ENCODE data around the gene HBQ1.
A peak's percentile ranks its signal among the peaks of the same experiment; 100 is the strongest.
"Not testable (repeated sequence)": the region's sequence is repeated elsewhere in the genome, so short reads cannot be mapped to it uniquely, and the experiment has no call there.

HBQ1 gene

GRCh38 chr16:176477-177382 is 3.5 kb upstream of the HBQ1 start, which contains the start of gene HBA1:
HBA1 (plus strand) TSS chr16:176680; CDS start chr16:176717, 37 bp downstream.
- not testable (repeated sequence) for DNase-seq (ENCODE audit: low read depth)

- no peak for DNase-seq (ENCODE audit: low read depth)
Measured at GRCh38 chr16:177394-177822, 2.9 kb upstream of the HBQ1 start.

GRCh38 chr16:177981-178667 is 2.1 kb upstream of the HBQ1 start:
- DNase-seq (ENCODE audit: low read depth), result no peak

DNA sequence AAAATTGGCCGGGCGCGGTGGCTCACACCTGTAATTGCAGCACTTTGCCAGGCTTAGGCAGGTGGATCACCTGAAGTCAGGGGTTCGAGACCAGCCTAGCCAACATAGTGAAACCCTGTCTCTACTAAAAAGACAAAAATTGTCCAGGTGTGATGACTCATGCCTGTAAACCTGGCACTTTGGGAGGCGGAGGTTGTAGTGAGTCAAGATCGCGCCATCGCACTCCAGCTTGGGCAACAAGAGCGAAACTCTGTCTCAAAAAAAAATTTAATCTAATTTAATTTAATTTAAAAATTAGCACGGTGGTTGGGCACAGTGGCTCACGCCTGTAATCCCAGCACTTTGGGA is 1.6 kb upstream of the HBQ1 start:
- DNase-seq (ENCODE audit: low read depth), result no peak

GRCh38 chr16:179211-180092 is 807 bp upstream of the HBQ1 start:
- DNase-seq (ENCODE audit: low read depth), result no peak

DNA sequence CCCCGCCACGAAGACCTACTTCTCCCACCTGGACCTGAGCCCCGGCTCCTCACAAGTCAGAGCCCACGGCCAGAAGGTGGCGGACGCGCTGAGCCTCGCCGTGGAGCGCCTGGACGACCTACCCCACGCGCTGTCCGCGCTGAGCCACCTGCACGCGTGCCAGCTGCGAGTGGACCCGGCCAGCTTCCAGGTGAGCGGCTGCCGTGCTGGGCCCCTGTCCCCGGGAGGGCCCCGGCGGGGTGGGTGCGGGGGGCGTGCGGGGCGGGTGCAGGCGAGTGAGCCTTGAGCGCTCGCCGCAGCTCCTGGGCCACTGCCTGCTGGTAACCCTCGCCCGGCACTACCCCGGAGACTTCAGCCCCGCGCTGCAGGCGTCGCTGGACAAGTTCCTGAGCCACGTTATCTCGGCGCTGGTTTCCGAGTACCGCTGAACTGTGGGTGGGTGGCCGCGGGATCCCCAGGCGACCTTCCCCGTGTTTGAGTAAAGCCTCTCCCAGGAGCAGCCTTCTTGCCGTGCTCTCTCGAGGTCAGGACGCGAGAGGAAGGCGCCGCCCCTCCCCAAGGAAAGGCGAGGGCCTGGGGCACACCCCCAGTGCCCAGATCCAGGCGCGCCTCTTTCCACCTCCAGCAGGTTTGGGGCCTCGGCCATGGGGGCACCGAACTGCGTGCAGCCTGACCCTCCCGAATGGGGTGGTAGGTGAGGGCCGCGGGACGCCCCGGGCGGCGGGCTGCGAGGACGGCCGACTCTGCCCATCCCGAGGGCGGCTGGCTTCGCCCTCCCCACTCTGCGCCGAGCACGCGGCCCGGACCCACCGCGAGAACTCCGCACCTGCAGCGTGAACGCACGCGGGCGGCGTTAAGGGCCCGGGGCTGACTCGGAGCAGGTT is 664 bp downstream of the HBQ1 start:
- peak; percentile 66 for DNase-seq (ENCODE audit: low read depth)

DNA sequence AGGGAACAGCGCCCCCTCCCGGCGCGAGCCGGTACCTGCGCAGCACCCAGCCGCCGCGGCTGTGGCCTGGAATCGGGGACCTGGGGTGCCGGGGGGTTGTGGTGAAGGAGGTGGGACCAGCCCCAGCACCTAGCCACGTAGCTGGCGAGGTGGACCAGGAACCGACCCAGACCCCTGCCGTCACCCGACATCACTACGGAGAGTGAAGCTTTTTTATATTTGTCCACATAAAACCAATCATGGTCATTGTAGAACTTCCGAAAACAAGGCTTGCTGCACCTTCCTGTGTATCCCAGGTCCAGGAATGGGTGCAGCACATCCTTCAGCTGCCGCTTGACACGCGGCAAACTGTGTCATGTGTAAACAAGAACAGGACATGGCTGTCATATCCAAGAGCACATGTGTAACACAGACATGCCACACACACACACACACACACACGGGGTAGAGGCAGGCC is 1.3 kb downstream of the HBQ1 start:
- DNase-seq (ENCODE audit: low read depth), result no peak

GRCh38 chr16:183005-183404 is 2.7 kb downstream of the HBQ1 start:
- no peak for DNase-seq (ENCODE audit: low read depth)

- no peak for DNase-seq (ENCODE audit: low read depth)
Measured at GRCh38 chr16:185213-185612, 5.0 kb downstream of the HBQ1 start.

DNA sequence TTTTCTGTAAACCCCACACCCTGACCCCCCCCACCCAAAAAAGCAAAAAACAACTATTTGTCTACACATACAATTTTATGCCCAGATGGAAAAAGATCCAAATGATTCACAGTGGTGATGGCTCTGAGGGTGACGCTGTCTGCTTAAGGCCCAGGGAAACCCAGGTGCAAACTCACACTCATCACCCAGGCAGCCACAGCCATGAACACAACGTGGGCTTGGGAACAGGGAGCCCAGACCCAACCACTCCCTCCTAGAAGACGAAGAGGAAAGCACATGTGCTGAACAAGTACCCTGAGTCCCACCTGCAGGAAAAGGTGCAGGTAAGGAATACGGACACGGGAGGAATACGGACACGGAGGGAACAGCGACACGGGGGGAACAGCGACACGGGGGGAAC is 5.4 kb downstream of the HBQ1 start:
- DNase-seq (ENCODE audit: low read depth), result no peak

DNA sequence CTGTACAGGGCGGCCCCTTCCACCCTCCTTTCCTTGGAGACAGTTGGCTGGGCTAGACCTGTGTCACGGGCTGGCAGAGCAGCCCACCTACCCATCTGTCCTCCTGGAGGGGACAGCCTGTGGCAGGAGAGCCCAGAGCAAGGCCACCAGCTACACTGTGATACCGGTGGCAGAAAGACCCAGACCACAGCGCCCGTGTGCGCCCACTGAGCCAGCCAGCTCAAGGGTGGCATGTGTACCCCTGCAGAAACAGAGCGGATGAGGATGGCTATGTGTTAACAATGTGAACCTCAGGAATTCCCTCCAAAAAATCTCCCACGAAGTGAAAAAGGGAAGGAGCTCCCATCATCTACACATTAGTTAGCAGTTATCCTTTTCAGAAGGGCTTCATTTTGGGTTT is 7.1 kb downstream of the HBQ1 start:
- no peak for DNase-seq (ENCODE audit: low read depth)

DNA sequence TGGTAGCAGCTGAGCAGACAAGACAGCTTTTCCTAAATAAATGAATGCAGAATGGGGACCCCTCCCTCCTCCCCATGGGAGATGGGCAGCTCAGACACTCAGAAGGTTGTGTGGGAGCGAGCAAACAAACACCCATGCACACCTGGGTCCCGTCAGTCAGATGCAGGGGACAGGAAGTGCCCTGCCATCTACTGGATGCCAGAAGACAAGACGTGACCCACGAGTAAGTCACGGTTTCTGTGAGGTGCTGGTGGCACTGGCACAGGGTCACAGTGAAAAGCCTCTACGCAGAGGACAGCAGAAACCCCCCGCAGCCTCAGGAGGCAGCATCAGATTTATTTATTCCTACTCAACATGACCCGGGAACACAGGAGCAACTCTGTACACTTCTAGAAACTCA is 8.4 kb downstream of the HBQ1 start:
- no peak for DNase-seq (ENCODE audit: low read depth)

DNA sequence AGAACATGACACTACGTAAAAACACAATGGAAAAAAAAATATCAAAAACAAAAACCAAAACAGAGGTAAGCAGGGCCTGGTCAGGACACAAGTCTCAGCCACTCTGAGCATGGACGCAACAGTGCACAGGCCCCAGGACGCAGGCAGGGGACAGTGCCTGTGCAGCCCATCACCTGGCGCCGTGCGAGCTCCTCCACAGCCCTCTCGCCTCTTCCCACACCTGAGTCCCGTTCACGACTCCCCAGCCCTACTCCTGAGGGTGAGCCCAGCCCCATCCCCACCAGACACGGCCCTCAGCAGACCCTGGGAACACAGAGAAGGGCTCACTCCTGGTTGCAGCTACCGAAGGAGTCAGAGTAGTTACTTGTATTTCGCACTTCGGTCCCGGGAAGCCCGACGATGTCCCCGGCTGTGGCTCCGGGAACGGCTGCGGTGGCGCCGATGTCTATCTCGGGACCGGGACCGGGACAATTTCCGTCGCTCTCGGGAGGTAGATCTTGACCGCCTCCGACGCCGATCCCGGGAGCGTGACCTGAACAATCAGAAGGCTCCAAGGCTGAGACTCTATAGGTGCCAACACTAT is 9.4 kb downstream of the HBQ1 start:
- DNase-seq (ENCODE audit: low read depth), result no peak

DNA sequence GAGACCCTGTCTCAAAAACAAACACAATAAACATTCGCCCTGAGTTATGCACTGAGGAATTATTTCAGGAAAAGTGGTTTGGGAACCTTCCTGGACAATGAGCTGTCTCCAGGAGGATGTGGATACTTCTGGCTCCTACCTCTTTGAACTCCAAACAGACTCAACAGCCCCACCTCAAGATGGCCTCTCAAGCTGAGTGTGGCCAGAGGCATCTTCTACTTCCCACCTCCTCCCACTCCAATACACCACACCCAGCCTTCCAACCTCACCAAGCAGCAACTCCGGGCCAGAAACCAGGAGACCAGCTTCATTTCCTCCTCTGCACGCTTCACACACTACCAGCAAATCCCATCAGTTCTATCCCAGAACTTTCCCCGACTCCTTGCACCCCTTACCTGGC is 11.6 kb downstream of the HBQ1 start:
- DNase-seq (ENCODE audit: low read depth), result no peak

DNA sequence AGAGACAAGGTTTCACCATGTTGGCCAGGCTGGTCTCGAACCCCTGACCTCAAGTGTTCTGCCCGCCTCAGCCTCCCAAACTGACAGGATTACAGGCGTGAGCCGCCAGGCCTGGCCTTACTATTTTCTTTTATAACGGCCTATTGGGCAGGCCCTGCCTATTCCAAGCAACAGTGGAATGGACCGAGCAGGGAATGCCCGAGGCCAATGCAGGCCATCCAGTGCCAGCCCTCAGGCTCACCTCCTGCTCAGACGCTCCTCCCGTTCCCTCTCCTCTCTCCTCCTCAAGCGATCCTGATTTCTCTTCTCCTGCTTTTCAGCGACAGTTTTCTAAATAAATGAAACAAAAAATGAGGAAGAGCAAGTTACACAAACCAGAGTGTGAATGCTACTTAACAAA is 12.4 kb downstream of the HBQ1 start:
- no peak for DNase-seq (ENCODE audit: low read depth)

- DNase-seq (ENCODE audit: low read depth), result no peak
Measured at GRCh38 chr16:193441-193840, 13.2 kb downstream of the HBQ1 start.

- DNase-seq (ENCODE audit: low read depth), result no peak
Measured at GRCh38 chr16:194516-194915, 14.3 kb downstream of the HBQ1 start.

- DNase-seq (ENCODE audit: low read depth), result no peak
Measured at GRCh38 chr16:200388-200787, 20.1 kb downstream of the HBQ1 start.

- no peak for DNase-seq (ENCODE audit: low read depth)
Measured at GRCh38 chr16:203246-203645, 23.0 kb downstream of the HBQ1 start.

DNA sequence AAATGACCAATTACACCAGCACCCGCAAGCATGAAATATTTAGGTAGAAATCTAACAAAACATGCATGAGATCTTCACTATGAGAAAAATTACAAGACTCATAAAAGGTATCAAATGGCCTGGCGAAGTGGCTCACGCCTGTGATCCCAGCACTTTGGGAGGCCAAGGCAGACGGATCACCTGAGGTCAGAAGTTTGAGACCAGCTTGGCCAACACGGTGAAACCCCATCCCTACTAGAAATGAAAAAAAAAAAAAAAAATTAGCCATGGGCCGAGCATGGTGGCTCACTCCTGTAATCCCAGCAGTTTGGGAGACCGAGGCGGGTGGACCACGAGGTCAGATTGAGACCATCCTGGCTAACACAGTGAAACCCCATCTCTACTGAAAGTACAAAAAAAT is 23.8 kb downstream of the HBQ1 start:
- DNase-seq (ENCODE audit: low read depth), result not testable (repeated sequence)

DNA sequence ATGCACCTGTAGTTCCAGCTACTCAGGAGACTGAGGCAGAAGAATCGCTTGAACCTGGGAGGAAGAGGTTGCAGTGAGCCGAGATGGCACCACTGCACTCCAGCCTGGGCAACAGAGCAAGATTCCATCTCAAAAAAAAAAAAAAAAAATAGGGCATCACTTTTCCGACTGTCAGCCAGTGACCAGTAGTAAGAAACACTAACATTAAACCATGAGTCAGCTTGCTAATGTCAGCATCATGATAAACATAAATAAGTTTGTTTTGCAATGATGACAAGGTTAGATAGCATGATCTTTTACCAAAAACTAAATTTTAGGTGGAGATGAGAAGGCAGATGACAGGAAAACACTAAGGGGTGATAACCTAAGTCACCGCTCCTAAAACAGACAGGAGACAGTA is 29.1 kb downstream of the HBQ1 start:
- not testable (repeated sequence) for DNase-seq (ENCODE audit: low read depth)

Data from stimulated activated CD8-positive, alpha-beta memory T cell treated with anti-CD3 and anti-CD28 coated beads, Interleukin-12 subunit alpha, Interleukin-12 subunit beta, amount 100 ng/mL, for 4 hours (primary cell).